Measurements from ENCODE around the gene TSPOAP1.

The TSPOAP1 gene

GRCh38 chr17:58338841-58339754 lies 10.5 kb upstream of the TSPOAP1 start:
- DNase-seq, result peak in 1 of 2 experiments; percentile 27

DNA sequence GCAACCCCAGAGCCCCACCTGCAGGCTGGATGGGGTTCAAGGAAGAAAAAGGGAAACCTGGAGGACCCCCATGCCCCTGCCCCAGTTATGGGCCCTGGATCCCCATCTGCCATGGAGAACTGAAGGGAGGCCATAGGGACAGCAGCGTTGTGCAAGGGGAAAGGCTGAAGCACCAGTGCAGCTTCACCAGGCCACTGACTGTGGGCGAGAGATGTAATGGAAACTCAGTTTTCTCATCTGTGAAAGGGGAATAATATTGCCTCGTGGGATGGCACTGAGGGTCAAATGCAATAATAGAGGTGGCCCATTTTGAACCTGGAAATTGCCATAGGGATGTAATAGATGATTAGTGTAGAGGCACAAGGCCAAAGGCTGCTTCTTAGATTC lies 9.9 kb upstream of the TSPOAP1 start:
- DNase-seq, result peak in 1 of 2 experiments; percentile 30

DNA sequence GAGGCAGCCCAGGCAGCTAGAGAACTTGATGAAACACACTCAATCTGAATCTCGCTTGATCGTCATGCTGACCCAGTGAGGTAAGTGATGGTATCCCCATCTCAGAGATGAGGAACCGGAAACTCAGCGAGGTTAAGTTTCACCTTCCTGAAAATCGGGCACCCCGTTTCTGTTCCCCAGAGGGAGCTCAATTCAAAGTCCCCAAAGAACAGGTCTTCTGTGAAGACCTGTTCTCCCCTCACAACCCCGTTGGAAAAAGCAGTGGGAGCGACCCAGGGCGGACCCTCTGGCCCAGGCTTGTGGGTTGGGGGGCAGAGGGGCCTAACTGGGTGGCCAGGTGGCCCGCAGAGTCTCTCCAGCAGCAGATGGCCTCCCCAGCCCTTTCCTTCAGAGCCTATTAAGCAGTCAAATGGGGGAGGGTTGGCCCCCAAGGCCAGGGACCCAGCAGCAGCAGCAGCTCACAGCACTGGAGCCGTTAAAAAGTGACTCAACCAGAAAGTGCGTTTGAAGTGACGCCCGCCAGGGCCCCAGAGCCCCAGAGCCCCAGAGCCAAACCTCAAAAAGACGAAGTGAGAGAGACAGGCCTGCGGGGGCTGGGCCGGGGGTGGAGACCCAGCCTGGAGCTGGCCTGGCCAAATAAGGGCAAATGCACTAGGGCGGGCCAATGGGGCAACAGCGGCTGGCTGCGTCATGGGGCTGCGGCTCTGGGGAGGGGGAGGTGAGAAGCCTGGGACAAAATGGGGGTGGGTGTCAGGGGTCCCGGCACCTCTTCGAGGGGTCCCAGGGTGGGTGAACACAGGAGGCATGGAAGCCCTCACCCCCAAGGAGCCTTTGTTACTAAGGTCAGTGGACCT lies 9.2 kb upstream of the TSPOAP1 start:
- peak; percentile 90 to 92 for DNase-seq

DNA sequence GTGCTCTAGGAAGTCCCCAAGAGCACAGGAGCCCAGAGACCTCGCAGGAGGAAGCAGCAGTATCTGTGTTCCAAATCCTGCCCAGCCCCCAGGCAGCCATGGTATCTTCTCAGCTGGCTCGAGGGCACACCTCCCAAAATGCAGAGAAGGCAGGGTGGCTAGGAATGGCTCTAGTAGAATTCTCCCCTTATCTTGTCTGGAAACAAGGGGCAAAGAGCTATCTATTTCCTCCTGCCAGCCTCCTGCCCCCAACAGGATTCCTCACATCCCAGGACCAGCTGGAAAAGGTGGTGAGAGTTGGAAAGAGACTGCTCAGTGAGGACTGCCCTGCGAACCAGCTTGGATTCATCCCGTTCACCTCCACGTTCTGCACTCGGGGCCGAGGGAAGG lies 8.6 kb upstream of the TSPOAP1 start:
- peak in 1 of 2 experiments; percentile 43 for DNase-seq

- no peak for DNase-seq
These were observed 8.0 kb upstream of the TSPOAP1 start for GRCh38 chr17:58336456-58337209.

GRCh38 chr17:58335779-58336455 lies 7.3 kb upstream of the TSPOAP1 start:
- DNase-seq, result peak; percentile 45 to 50

DNA sequence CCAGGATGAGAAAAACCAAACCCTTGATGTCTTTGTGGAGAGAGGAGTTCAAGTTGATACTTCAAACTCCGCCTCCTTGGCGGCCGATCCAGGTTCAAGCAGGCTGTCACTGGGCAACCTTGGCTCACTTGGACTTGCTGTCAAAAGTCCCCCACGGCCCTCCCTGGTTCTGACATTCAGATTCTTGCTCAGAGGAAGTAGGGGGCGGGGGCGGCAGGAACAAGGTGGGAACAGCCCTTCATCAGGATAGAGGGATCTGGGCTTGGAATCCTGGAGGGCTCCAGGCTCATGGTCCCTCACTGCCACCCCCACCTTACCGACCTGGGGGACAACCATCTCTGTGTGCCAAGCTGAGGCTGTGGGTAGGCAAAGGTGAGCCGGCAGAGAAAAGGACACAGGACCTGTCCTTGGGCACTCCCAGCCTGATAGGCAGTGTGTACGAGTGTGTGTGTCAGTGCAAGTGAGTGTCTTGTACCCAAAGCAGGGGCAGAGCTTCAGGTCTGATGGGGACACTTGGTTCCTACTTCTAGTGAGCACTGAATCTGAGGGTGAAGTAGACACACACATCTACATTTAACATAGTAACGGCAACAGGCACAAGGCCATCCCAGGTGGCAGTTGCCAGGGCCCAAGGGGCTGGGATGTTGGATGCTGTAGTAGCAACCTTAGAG lies 6.6 kb upstream of the TSPOAP1 start:
- no peak for DNase-seq

GRCh38 chr17:58334661-58335060 lies 6.1 kb upstream of the TSPOAP1 start:
- DNase-seq, result no peak

DNA sequence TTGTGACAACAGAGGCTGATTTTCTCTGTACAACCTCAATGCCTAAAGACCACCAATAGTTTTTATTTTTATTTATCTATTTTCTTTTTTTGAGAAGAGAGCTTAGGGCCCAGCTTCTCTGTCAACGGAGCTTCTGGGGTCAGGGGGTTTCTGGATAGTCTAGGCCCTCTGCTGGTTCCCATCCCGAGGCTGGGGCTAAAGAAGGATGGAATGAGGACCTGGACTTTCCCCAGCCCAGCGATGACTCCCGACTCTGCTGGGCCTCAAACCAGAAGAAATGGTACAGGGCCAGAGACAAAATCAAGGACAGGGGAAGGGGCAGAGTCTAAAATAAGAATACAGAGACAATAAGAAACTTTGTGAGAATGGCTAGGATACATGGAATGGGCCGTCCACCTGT lies 5.7 kb upstream of the TSPOAP1 start:
- DNase-seq, result no peak

DNA sequence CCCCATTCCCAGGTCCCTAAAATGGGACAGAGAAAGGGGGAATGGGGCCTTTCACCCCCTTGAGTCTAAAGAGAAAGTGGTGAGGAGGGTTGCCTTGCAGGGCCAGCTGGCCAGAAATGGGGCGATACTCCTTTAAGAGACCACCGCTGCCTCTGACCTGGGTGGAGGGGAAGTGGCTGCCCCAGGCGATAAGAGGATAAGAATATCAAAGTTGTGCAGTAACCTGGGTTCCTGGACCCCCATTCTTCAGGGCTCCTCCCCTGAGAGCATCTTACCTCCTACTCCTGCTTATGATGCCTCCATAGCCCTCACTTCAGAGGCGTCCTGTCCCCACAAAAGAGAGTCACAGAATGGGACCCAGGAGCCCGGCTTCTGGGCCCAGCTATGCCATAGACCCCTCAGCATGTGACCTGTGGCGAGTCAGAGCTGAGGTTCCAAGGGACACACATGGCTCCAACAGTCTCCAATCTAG lies 5.2 kb upstream of the TSPOAP1 start:
- DNase-seq, result no peak

DNA sequence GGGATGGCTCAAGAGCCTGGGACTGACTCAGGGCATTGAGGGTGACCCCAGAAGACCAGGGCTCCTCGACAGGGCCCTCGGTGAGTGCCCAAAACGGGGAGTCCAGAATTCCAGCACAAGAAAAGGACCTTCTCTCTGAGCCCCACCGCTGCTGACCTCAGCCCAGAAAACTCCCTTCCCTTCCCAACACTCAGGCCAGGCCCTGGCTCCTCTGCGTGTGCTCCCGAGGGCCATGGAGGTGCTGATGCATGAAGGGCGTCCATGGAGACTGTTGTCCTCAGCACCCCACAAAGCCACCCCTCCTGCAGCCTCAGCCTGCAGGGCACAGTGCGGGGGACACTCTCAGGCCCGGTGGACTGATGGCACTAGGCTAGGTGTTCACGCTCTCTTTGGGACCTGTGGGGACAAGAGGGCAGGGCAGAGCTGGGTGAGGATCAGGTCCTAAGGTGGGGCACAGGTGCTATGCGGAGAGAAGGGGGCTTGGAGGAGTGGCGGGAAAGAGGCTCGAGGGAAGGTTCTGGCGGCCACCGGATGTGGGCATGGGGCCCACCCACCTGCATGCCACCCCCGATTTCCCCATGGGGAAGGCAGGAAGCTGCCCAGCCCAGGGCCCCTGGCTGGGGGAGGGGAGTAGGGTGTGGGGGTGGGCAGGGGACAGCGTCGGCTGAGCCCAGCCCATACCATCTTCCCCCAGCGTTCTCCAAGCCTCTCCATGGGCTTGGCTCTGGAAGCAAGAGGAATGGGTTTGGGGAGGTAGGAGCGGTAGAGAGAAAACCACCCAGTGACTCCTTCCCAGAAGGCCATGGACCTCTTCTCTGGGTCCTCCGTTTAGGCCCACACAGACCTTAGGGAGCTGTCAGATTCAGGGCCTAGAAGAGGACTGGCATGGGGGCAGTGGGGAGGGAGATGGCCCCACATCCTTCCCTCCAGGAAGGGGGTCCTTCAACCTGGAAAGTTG lies 4.5 kb upstream of the TSPOAP1 start:
- DNase-seq, result peak in 1 of 2 experiments; percentile 35

GRCh38 chr17:58331815-58332777 lies 3.5 kb upstream of the TSPOAP1 start:
- DNase-seq, result peak; percentile 92 to 93

DNA sequence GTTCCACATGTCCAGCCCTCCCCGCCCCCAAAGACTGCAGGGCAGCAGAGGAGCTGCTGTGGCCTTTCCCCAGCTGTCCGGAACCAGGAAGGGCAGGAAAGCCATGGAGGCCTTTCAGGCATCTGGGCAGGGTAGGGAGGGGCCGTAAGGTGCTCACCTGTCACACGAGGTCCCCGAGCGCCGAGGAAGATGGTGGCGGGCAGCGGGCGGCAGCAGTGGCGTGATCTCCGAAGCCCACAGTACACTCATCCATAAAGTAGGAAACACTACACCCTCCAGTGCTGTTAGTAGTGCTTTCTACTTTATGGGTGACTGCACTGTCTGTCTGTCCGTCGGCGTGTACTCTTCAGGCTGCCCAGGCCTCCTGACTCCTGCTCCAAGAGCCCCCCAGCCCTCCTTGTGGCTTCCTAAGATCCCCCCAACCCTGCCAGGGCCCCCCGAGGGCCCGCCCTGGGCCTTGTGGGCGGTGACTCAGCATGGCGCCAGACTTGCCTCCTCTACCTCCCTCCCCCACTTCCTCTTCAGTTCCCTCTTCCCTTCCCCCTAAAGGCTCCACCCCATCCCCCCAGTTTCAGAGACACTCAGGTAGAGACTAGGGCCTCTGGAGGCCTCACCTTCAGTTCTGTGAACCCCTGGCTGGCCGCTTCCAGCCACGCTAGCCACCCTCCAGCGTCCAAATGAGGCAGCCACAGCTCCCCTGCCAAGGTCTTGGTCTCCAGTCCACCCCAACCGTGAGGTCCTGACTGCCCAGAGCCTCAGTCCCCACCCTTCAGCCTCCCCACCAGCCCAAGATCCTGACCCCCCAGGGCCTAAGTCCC lies 2.6 kb upstream of the TSPOAP1 start:
- DNase-seq, result peak; percentile 80

GRCh38 chr17:58330538-58330996 lies 2.0 kb upstream of the TSPOAP1 start:
- DNase-seq, result peak in 1 of 2 experiments; percentile 23

DNA sequence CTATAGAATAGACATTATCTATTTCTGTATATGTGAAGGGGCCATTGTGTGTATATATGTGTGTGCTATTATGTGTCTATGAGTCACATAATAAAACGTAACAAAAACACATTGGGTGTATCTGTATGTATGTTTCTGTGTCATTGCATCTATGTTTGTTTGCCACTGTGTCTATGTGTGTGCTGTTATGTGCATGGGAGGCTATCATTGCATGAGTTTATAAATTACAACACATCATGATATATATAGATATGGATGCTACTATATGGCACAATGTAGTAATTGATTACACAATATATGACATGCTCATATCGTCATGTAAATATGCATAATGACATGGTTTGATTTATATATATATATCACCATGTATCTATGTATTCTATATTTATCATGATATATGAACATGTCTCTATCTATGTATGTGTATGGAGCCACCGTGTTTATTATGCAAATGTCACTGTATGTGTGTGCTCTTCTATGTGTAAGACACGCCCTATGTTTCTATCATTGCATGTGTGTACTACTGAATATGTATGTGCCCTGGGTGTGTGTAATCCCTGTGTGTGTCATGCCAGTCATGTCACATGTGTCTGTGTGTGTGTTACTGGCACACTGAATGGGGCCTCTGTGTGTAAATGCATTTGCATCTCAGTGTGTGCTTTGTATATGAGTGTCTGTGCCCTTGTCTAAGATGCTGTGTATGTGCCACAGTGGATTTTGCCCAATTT lies 1.4 kb upstream of the TSPOAP1 start:
- DNase-seq, result peak in 1 of 2 experiments; percentile 34

DNA sequence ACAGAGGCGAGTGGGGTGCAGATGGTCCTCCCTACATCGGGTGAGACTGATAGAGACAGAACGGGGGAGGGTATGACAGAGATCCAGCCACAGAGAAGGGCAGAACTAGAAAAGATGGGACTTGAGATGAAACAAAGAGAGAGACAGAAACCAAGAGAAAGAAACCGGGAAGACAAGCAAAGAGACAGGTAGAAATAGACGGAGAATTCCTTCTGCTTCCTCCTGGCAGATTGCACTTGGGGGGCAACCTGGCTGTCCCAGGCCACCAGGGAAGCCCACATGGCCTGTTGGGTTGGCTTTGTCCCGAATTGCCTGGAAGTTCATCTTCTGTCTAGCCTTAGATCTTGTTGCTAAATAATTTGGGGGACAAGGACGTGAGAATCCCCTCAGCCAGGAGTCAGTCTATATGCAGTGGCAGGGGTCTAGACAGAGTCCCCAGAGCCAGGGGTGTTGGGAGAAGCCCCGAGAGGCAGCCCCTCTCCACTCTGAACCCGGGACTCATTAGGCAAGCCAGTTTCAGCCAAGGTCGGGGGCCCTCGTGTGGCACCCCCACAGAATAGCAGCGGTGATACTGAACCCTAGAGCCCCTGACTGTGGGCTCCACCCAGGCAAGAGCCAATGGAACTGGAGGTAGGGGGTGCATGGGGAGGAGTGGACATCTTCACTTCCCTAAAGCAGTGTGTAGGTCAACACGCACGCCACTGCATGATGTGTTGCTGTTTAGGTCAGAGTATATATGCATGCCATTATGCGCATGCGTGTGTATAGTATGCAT lies 627 bp upstream of the TSPOAP1 start:
- DNase-seq, result peak; percentile 71 to 72

Data from activated CD4-positive, alpha-beta T cell treated with anti-CD3 and anti-CD28 coated beads, Interleukin-2, amount 50 U/mL, for 4 hours (primary cell).